ENCODE measurements around the gene PRICKLE3.

GRCh38 chrX:49228185-49228584, 42.0 kb upstream of the PRICKLE3 start:
- TF ChIP-seq CTCF (conservative IDR thresholded peaks at IDR 0.05; ENCODE audit: low read length) = no peak
- TF ChIP-seq EZH2phosphoT487 (IDR thresholded peaks at IDR 0.05; ENCODE audit: borderline replicate concordance, low read depth, low read length) = no peak
